ENCODE data around the gene CTDNEP1.
A peak's percentile ranks its signal among the peaks of the same experiment; 100 is the strongest.
"Not testable (repeated sequence)": the region's sequence is repeated elsewhere in the genome, so short reads cannot be mapped to it uniquely, and the experiment has no call there.

CTDNEP1 gene

DNA sequence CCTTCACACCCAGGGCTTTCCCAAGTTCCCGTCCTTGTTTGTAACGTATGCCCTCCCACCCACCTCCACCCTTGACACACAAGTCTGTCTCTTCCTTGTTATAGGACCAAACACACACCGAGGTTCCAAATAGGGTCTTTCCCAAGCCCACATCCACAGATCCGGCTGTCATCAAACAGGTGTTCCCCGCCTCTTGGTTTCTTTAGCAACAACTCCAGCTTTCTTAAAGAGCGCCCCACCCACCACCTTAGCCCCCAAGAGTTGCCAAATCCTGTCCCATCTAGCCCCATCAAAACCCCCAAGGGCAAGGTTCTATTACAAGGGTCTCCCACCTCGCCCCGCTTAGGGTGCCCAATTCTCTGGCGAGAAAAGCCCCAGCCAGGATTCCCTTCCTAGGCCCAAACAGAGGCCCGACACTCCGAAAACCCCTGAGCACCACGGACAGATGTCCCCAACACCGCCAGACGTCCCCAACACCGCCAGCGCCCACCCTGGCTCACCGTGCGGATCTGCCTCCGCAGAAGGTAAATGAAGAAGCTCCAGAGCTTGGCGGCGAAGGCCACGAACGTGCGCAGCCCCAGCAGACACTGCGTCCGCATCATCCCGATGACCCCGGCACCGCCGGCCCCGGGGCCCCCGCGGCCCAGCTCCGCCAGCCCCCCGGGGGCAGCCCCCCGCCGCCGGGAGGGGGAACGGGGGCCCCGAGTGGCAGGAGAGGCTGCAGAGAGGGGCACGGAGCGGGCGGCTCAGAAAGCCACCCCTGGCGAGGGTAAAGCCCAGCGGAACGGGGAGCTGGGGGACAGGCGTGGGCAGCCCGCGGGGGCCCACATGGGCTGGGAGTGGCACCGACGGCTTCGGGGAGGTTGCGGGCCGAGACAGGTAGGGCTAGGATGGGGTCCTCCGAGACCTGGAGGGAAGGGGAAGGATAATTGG, 573 bp downstream of the CTDNEP1 start:
- FAIRE-seq: peak; percentile 64
- DNase-seq (ENCODE audit: extremely low spot score, insufficient read length, low read depth): no peak

GRCh38 chr17:7249830-7250229, 1.7 kb downstream of the CTDNEP1 start:
- FAIRE-seq: no peak
- no peak for DNase-seq (ENCODE audit: extremely low spot score, insufficient read length, low read depth)

DNA sequence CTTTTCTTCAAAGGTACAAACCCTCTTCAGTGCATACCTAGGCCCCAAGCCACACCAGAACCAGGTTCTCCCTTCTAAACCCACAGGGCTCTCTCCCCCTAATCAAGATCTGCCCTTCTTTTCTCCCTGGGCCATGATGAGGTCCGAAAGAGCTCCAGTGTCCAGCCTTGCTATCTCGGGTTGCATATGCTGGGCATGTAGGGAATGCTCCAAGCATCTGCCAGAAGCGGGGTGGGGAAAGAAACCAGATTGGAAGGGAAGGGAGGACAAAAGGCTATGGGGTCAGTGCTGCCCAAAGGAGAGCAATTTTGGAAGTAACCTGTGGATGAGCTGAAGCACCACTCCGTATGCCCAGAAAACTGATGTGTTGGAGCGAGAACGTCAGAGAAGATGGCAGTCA, 2.3 kb downstream of the CTDNEP1 start:
- DNase-seq (ENCODE audit: extremely low spot score, insufficient read length, low read depth) (no peak), FAIRE-seq (no peak)

DNA sequence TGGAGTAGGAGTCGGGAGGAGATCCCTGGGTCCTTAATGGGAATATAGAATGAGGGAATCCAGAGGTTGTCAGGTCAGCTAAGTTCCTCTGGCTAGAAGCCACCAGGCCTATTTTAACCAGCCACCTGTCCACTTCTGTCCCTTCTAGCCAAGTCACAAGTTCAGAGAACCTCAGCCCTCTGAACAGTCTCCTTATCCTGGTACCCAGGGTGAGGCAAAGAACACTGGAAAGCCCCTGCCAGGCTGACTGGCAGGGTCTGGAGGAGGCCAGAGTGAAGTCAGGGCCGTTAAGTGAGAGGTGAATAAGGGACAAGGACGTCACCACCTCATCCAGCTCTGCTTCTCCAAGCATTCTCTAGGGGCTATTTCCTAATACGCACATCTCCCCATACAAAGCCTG, 2.7 kb downstream of the CTDNEP1 start:
- FAIRE-seq (no peak), DNase-seq (ENCODE audit: extremely low spot score, insufficient read length, low read depth) (no peak)

- DNase-seq (ENCODE audit: extremely low spot score, insufficient read length, low read depth) (no peak), FAIRE-seq (no peak)
Measured at GRCh38 chr17:7246779-7247178, 4.8 kb downstream of the CTDNEP1 start.

DNA sequence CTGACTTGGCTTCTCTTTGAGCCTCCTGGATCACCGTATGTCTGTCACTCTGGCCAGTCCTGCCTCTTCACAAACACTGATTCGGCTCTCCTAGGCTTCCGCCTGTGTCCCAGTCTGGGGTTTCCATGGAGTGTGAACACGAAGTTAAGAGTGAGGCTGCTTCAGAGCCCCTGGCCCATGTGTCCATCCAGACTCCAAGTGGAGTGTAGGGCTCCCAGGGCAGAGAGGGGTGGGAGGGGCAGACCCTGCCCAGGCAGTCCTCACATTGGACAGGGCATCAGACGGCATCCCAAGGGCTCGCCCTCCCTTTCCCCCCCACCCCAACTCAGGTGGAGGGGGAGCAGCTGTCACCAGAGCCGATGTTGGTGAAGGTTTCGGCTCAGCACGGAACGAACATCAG, 7.7 kb downstream of the CTDNEP1 start:
- FAIRE-seq: not testable (repeated sequence)

GRCh38 chr17:7243453-7243729, 8.1 kb downstream of the CTDNEP1 start:
- FAIRE-seq (no peak), DNase-seq (ENCODE audit: extremely low spot score, insufficient read length, low read depth) (no peak)

More for the DNA sequence above, 7.7 kb downstream of the CTDNEP1 start:
- not testable (repeated sequence) for DNase-seq (ENCODE audit: extremely low spot score, insufficient read length, low read depth)

GRCh38 chr17:7242717-7243452, 8.6 kb downstream of the CTDNEP1 start:
- DNase-seq (ENCODE audit: extremely low spot score, insufficient read length, low read depth) (peak; percentile 76), FAIRE-seq (peak; percentile 97)

- no peak for DNase-seq (ENCODE audit: extremely low spot score, insufficient read length, low read depth)
- no peak for FAIRE-seq
Measured at GRCh38 chr17:7241783-7242716, 9.5 kb downstream of the CTDNEP1 start, which contains the start of gene GABARAP. Gene GABARAP, minus strand, starts transcription at chr17:7242449. Its CDS starts 119 bp downstream, at chr17:7242330.

DNA sequence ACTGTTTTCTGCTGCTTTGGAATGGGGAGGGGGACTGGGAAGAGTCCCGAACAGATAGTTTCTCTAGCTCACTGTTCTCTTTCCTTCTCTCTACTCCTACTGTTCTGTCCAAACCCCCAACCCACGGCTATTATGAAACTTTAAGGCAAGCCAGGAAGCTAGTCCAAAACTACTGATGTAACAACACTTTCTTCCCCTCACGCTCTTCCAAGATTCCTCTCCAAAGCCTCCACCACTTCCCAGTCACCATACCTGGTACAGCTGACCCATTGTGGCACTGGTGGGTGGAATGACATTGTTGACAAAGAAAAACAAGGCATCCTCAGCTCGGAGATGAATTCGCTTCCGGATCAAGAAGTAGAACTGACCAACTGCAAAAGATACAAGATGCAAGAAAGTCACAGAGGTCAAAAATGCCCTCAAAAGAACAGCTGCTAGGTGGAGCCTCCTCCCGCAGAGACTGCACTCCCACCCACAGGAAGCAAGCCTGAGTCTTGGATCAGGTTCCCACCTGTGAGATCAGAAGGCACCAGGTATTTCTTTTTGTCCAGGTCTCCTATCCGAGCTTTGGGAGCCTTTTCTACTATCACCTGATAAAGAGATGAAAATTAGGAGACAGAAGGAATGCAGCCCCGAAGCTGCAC, 10.3 kb downstream of the CTDNEP1 start:
- no peak for DNase-seq (ENCODE audit: extremely low spot score, insufficient read length, low read depth)
- FAIRE-seq: peak; percentile 5

DNA sequence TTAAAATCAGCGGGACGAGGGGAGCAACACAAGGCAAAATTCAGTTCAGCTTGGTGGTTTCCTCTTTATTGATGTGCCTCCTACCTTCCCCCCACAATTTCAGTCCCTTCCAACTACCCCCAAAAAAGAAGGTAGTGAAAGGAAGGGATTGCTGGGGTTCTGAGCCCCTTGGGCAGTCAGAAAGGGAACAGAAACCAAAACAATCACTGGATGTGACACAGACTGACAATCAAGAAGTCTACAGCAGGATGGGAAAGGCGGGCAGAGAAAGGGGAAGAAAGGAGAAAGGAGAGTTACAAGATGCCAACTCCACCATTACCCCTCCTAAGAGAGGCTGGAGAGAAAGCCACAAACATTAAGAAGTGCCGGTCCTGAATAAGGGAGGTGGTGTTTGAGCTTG, 11.2 kb downstream of the CTDNEP1 start:
- DNase-seq (ENCODE audit: extremely low spot score, insufficient read length, low read depth) (no peak), FAIRE-seq (peak; percentile 31)

- FAIRE-seq: peak; percentile 99
- DNase-seq (ENCODE audit: extremely low spot score, insufficient read length, low read depth): peak; percentile 95
Measured at GRCh38 chr17:7239091-7240027, 12.2 kb downstream of the CTDNEP1 start, which contains the start of gene PHF23. Gene PHF23, minus strand, starts transcription at chr17:7239457. Its CDS starts 178 bp downstream, at chr17:7239279.

GRCh38 chr17:7238420-7239090, 13.0 kb downstream of the CTDNEP1 start:
- no peak for FAIRE-seq
- no peak for DNase-seq (ENCODE audit: extremely low spot score, insufficient read length, low read depth)

- FAIRE-seq: peak; percentile 56
Measured at GRCh38 chr17:7237761-7238419, 13.6 kb downstream of the CTDNEP1 start.

GRCh38 chr17:7237266-7237760, 14.2 kb downstream of the CTDNEP1 start:
- no peak for FAIRE-seq
- DNase-seq (ENCODE audit: extremely low spot score, insufficient read length, low read depth): no peak

More at GRCh38 chr17:7237761-7238419, 13.6 kb downstream of the CTDNEP1 start:
- no peak for DNase-seq (ENCODE audit: extremely low spot score, insufficient read length, low read depth)

DNA sequence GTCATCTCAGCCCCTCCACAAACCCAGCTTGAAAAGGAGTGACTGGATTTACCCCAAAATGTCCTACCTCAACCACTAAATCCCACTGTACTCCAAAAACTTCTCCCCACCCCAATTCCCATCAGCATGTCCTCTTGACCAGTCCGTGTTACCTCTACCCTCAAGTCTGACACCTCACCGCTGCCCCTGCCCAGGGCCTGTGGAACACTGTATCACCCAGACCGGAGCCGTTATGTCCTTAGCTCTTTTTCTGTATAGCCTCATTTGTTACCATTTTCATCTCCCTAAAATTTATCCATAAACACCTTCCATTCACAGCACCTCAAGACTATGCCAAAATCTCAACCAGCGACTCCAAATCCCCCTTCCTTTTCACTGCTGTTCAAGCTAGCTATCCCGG, 14.7 kb downstream of the CTDNEP1 start:
- FAIRE-seq: no peak
- DNase-seq (ENCODE audit: extremely low spot score, insufficient read length, low read depth): no peak

Data from GM18507 (cell line).